Inferior parietal cortex (tissue), 1 donor: ENCODE measurements around the gene EFNB3.

ENCODE experiments used
- DNase-seq: peaks from one replicate; pipeline ENCODE4 v3.0.0-alpha.2; 2016; ENCODE audit errors: extremely low spot score

Gene EFNB3

GRCh38 chr17:7704601-7705268, at the start of gene EFNB3:
Gene EFNB3 (plus strand): TSS chr17:7705202. CDS start chr17:7705599, 397 bp downstream.
- no peak for DNase-seq

- no peak for DNase-seq
These were observed 49.5 kb upstream of the EFNB3 start for GRCh38 chr17:7655541-7655840.

GRCh38 chr17:7656958-7657609, 47.9 kb upstream of the EFNB3 start:
- DNase-seq, result peak; percentile 36

- DNase-seq, result peak; percentile 26
These were observed 37.2 kb upstream of the EFNB3 start for GRCh38 chr17:7667656-7668406.

GRCh38 chr17:7668482-7668881, 36.5 kb upstream of the EFNB3 start:
- DNase-seq, result no peak

GRCh38 chr17:7673239-7673638, 31.8 kb upstream of the EFNB3 start:
- no peak for DNase-seq

- DNase-seq, result no peak
These were observed 30.1 kb upstream of the EFNB3 start for GRCh38 chr17:7674934-7675333.

- DNase-seq, result no peak
These were observed 28.5 kb upstream of the EFNB3 start for GRCh38 chr17:7676533-7676932.

GRCh38 chr17:7677388-7678067, 27.5 kb upstream of the EFNB3 start:
- DNase-seq, result no peak

GRCh38 chr17:7684851-7685532, 20.0 kb upstream of the EFNB3 start:
- no peak for DNase-seq

- no peak for DNase-seq
These were observed 19.3 kb upstream of the EFNB3 start for GRCh38 chr17:7685533-7686221.

- peak; percentile 95 for DNase-seq
These were observed 18.6 kb upstream of the EFNB3 start for GRCh38 chr17:7686222-7687071.

- peak; percentile 95 for DNase-seq
These were observed 17.7 kb upstream of the EFNB3 start, which contains the start of gene TP53 for GRCh38 chr17:7687072-7687907. Gene TP53 (minus strand): TSS chr17:7687490. CDS start chr17:7676594, 10,896 bp downstream.

GRCh38 chr17:7687908-7688807, 16.8 kb upstream of the EFNB3 start, which contains the start of gene WRAP53:
Gene WRAP53 (plus strand): TSS chr17:7688477. CDS start chr17:7688649, 172 bp downstream.
- peak; percentile 99 for DNase-seq

- no peak for DNase-seq
These were observed 16.1 kb upstream of the EFNB3 start for GRCh38 chr17:7688808-7689316.

GRCh38 chr17:7695586-7695985, 9.4 kb upstream of the EFNB3 start:
- no peak for DNase-seq

- no peak for DNase-seq
These were observed 7.0 kb upstream of the EFNB3 start for GRCh38 chr17:7697828-7698588.
